Measurements from ENCODE around the gene CADM2.
"Not testable (repeated sequence)": the region's sequence is repeated elsewhere in the genome, so short reads cannot be mapped to it uniquely, and the experiment has no call there.

Gene CADM2

DNA sequence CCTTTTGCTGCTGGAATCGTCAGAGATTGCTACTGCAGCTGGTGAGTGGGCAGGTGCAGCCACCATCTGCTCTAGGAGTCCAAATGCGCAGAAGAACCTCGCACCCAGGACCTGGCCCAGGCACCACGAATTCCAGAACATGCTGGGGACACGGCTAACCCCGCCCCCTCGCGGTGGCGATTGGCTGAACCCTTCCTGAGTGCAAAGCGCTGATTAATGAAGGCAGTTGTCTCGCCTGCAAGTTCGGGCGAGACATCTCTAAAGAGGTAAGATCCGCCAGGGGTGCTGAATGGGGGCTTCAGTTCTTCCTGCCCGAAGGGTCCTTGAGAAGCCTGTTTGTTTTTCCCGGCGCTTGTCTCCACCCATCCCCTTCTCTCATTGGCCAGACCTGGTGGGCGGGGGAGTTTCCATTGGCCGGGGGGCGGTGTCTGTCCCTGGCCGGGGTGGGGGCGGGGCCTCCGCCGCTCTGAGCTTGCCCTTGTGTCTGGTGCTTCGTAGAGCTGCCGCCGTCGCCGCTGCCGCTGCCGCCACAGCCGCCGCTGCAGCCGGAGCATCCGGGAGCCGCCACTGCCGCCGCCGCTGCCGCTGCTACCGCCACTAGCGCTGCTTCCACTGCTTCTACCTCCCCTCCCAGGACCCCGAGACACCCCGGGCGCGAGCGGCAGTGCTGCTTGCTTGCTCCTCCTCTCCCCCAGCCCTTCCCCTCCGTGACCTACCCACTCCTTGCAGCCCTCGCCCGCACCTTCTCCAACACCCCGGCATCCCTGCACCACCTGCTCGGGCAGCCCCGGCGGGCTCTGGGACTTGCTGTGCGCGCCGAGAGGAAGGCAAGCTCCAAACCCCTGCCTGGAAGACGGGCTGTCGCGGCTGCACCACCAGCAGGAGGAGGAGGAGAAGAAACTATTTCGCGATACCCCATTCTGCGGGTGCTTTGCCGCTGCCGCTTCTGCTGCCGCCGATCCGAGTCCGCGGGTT is at the start of gene CADM2:
Gene CADM2, plus strand, starts transcription at position 495 of the 975 bp plus-strand sequence.
- peak; percentile 96 for DNase-seq

GRCh38 chr3:84918592-84918991 is 40.2 kb upstream of the CADM2 start:
- DNase-seq: not testable (repeated sequence)

- DNase-seq: no peak
Observed at GRCh38 chr3:84922682-84923081, 36.1 kb upstream of the CADM2 start.

DNA sequence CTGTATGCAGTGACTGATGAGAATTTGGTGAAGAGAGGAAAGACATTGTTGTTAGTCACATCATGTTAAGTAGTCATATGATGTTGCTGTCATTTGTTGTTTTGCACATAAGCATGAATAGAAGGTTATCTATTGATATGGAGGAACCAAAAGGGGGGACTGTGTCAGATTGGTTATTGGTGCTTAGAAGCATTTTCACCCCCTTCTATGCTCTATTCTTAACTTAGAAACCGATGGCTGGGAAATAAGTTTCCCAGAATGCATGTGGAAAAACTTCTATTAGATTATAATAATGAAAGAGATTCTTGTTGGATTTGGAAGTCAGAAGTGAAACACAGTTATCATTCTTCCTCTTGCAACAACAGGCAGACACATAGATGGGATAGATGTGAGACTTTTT is 33.2 kb upstream of the CADM2 start:
- no peak for DNase-seq

DNA sequence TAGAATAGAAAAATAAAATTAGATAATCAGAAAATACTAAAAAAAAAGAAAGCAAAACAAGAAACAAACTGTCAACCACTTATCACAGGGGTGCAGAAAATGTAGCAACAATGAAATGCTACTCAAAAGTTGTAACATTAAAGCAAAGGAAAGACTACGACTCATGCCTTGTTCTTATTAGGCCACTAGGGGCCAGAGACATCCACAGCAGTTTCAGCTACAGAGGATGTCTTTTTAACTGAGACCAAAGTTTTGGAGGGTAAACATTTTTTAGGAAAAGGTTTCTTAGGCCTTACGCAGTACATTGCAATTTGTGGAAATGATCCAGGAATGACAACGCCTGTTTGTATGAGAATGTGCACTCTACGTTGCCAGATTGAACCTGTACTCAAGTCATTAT is 15.4 kb upstream of the CADM2 start:
- DNase-seq: no peak

DNA sequence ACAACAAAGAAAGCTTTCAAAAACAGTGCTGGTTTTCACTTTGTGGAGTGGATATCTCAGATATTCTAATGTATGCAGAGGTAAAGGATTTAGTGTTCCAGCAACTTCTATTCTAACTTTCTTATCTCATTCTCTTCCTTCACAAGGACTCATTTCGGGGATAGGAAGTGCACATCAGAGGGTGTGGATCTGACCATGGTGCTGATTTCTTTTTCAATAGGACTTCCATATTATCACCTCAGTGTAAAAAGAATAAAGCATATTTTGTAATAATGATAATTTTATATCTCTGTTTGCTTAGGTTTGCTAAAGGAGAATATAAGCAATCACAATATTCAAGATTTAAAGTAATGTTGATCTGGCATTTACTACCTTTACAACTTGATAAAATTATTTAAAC is 12.5 kb upstream of the CADM2 start:
- no peak for DNase-seq

DNA sequence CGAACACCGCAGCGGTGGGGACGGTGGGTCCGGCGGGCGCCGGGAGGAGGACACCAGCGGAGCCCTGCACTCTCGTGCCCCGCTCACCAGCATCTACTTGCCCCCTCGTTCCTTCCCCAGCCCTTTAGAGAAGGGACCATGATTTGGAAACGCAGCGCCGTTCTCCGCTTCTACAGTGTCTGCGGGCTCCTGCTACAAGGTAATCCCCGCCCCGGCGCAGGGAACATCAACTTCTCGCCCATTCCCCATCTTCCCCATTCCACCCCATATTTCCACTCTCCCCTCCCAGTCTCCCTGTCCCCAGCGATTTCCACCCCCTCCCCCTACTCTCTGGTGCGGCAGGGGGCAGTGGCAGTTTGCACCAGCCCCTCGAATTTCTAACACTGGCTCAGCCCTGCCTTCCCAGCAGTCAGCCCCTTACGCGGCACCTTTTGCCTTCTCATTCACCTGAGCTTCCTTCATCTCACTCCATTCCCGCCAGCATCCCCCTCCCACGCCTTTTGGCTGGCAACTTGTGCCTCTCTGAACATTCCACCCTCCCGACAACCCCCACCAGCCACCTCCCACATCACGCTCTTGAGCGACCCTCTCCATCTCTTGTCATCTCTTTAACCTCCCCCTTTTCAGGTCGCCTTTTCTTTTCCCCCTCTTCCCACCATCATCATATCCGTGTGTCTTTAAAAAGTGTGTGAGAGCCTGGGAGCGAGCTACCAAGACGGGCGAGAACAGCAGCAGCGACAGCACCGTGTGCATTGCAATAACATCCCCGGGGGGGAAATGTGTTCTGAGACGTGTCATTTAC is 882 bp downstream of the CADM2 start:
- peak; percentile 23 for DNase-seq

DNA sequence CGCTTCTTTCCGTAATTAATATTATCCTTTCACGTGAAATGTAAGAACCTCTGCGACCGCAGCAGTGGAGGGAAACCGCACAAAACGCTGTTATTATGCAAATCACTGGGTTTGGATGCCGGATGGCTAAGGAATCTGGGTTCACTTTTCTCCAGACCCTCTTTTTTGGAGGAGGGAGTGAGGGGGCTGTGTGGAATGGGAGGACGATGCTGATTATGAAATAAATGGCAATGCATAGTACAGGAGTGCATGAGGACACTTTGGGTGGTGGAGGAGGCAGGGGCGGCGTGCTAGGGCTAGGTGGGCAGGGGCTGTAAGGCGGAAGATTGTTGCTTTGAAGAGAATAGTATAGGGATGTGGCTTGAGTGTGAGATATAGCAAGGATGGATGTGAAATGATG is 1.8 kb downstream of the CADM2 start:
- DNase-seq: no peak

- DNase-seq: no peak
Observed at GRCh38 chr3:84961011-84961410, 2.2 kb downstream of the CADM2 start.

DNA sequence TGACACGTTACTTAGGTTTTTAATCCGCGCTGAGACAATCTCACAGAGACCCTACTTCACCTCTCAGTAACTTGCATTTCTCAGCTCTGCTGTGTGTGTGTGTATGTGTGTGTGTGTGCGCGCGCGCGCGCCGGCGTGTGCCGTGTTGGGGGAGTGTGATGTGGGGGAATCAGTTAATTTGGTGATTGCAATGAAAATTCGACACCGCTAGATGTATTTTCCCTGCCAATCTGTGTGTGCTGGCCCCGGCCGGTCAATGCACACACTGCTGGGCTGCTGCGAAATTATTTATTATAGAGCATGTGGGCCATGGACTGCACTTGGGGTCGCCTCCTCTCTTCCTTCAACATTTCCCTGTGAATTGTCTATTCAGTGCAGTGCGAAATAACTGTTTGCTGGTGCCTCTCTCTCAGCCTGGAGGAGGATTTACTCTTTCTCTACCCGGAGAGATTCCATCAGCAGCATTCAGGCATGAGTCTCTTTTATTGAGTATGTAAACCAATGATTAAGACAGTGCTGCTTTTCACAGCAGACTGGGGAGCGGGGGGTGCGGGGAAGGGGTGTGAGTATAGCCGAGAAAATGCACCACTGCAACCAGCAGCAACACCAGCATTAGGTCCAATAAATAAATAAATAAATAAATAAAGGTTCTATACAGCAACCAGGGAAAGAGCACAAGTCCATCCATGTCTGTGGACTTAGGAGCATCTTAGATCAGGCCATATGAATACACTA is 2.9 kb downstream of the CADM2 start:
- DNase-seq: peak; percentile 20

- DNase-seq: no peak
Observed at GRCh38 chr3:84962415-84962814, 3.6 kb downstream of the CADM2 start.

DNA sequence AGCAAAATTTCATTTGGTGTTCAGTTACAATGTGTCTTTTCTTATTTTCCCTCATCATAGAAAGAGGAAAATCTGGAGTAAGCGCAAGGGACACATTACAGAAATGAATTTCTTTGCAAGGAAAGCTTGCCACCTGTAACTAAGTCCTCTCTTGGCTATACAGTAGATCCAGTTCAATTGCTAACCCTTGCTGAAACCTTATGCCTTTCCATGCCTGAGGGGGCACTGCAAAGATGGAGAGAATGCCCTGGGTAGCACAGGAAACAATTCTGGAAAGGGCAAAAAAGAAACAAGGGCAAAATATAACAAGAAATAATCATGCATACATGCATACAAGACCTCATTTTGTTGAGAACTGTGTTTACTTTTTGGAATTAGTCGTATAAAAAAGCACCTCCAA is 4.3 kb downstream of the CADM2 start:
- DNase-seq: no peak

DNA sequence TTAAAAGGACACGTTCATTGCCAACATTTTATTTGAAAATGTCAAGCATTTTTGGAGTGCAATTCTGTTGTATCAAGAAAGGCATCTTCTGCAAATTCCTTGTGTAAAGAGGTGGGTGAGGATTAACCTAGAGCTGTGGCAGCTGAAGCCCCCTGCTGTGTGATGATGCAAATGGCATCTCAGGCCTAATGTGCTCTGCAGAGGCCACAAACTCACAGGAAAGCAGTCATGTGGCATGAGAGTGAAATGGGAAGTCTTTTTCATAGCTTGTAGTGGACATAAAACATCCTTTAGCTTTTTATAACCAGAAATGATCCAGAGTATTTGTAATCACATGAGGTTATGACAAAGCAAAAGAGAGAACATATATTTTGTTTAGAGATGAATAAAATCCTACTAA is 6.4 kb downstream of the CADM2 start:
- no peak for DNase-seq

DNA sequence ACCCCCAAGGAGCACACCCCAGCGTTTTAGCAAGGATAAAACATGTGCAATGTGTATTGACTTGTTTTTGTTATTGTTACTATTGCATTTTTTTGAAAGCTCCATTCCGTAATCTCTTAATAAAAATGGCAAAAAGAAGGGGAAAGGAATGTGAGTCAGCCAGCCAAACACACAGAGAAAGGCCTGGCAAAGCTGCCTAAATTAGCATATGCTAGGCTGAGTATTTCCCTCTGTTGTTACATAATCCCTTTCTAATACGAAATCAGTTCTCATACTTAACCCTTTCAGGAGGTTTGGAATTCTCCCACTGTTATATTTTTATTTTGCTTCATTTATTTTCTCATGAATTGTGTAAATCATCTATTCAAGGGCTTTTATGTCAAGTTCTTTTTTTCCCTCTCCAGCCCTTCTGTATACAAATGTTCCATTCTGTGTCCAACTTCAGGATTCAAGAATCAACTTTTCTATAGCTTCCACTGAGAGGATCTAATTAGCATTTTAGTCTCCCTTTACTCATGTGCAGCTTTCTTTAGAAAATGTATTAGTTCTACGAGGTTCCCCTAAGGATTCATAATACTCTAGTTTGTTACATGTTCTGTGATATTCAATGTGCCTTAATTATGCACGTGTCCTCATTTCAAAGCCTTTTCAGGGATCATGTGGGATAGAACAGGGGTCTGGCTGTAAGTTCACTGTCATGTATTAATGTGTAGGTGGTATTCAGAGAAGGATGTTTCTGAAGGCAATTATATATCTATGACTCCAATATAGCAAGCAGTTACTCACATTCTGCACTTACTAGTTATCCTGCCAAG is 9.2 kb downstream of the CADM2 start:
- DNase-seq: no peak

DNA sequence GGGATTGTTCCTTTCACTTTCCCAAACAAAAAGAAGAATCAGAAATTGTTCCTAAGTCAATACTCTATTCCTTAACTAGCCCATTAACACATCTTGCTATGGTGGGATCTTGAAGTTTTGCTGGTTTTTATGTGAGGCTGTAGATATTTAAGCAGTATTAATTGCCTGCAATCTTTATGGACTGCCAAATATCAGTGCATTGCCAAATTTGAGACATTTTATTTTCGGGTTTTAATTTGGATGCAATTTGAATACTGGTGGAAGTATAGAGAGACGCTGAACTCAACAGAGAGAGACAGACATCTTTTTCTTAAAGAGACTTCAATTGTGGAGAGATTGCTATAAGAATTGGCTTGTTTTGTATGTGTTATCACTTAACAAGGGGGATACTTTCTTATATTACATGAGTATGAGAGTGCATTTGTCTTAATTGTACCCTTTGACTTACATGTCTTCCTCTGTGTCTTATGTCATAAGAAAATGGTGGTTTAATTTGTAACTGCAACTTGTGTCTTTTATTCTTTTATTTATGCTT is 10.0 kb downstream of the CADM2 start:
- DNase-seq: no peak

DNA sequence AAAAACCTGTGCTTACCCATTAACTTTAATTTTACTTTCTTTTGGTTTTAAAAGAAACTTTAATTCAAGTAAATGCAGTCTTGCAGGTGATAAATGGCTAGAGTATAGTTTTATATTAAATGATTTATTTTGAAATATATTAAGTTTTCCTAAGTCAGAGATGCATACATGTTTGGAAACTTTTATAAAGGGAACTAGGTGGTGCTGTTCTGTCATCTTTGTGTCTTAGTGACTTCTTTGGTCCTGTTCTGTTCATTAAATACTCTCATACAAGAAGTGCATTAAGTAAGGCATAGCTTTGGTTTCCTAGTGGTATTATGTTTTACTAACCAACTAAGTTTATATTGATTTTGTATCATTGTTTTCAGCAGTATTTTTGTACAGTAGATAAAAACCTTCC is 15.6 kb downstream of the CADM2 start:
- no peak for DNase-seq

GRCh38 chr3:84977021-84977420 is 18.2 kb downstream of the CADM2 start:
- no peak for DNase-seq

- DNase-seq: no peak
Observed at GRCh38 chr3:84978843-84979242, 20.1 kb downstream of the CADM2 start.

DNA sequence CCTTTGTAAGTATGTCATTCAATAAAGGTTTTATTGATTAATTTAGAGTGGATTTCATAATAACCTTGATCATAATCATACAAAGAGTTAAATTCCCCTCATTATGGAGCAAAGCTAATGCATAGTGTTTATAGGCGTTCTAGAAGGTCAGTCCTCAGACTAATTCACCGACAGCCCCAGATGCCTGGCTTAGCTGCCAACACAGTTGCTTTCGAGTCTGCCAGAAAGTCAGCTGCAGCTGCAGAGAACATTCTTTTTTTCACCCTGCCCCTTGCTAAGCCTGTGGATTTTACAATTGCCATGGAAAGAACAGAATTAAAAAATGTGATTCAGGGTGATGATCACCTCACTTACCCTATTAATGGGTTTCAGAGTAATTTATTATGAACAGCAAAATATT is 21.2 kb downstream of the CADM2 start:
- DNase-seq: peak; percentile 77

DNA sequence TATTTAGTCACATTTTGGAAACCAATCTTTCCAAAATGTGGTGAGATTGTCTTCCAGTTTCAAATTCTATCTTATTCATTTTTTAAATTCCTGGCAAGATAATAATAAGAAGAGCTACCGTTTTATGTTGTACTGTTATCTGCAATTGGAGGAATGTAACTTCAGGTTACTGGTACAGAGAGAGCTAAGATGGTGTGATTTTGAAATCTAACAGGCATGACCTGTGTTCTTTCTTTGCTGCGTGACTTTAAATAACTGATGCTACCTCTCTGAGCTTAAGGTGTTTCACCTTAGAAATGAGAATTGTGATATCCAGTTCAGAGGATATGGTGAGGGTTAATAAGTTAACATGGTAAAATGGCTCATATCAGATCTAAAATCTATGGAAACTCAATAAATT is 21.7 kb downstream of the CADM2 start:
- DNase-seq: no peak

DNA sequence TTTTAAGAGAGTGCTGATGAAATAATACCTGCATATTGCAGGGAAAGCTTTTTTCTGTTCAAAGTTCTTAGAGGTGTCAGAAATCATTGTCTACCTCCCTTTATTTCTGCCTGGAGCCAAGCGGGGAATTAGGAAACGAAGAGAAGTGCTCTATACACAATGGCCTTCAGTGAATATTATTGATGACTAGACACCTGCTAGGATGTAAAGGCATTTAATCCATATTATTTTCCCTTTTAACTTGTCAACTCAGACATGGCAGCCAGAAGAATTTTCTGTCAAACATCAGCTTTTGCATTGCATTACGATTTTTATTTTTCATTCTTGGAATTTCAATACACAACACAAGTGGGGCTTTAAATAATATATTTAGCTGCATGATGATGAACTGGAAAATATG is 24.7 kb downstream of the CADM2 start:
- no peak for DNase-seq

GRCh38 chr3:84984429-84984828 is 25.6 kb downstream of the CADM2 start:
- no peak for DNase-seq

All from right hindlimb (tissue), 1 donor.